Measurements from ENCODE around the gene TACR3.

DNA sequence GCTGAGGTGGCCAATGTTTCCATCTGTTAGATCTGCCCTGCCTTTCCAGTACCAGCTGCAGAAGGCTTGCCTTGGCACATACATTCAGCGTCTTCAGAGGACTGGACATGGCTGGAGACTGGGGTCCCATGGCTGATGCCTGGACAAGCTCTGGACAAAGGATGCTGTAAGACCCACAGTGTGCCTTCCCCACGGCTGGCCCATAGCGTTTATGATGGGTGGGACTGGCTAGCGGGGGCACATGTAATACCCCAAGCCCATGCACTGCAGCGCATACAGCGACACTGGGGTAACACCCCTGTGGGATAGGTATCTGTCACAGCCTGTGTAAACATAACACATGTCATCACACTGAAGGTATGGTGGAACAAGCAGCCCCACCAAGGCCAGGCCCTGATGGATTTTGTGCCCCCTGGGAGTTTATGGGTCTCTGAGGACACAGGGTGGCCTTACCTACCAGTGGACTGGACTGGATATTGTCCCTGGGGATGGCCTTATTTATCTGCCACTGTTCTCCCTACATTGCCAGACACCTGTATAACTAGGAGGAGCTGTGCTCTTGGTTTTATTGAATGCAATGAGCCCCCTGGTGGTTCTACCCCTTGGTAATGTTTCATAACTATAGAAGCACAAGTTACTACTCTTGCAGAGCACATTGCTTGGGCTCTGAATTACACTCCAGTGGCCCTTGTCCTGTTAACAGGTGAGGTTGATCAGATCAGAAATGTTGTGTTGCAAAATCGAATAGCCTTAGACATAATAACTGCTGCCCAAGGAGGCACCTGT is 34.3 kb upstream of the TACR3 start:
- TF ChIP-seq, protein P1, sequence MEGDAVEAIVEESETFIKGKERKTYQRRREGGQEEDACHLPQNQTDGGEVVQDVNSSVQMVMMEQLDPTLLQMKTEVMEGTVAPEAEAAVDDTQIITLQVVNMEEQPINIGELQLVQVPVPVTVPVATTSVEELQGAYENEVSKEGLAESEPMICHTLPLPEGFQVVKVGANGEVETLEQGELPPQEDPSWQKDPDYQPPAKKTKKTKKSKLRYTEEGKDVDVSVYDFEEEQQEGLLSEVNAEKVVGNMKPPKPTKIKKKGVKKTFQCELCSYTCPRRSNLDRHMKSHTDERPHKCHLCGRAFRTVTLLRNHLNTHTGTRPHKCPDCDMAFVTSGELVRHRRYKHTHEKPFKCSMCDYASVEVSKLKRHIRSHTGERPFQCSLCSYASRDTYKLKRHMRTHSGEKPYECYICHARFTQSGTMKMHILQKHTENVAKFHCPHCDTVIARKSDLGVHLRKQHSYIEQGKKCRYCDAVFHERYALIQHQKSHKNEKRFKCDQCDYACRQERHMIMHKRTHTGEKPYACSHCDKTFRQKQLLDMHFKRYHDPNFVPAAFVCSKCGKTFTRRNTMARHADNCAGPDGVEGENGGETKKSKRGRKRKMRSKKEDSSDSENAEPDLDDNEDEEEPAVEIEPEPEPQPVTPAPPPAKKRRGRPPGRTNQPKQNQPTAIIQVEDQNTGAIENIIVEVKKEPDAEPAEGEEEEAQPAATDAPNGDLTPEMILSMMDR (IDR thresholded peaks at IDR 0.05), result no peak
- no peak for TF ChIP-seq POLR2A (IDR thresholded peaks at IDR 0.05)
